MCF 10A (cell line): Measurements from ENCODE around the gene FBXL5. TPM values are rescaled to one million over a fixed set of nuclear protein-coding genes. Genes with fewer than 3 reads are reported as not detected.

ENCODE experiments used
- BruUV-seq: library from RNA; stranded (reverse); fragments of 400-500 nt; replicated peaks from 2 replicates; lab custom pipeline; 2021; lab: Mats Ljungman, UMichigan
- CTCF ChIA-PET: fragments of 300-600 bp; sonication (Branson Sonifier 250); formaldehyde crosslinking; extraction: SDS; loops from one replicate; lab custom pipeline; 2021; ENCODE audit warnings: antibody characterized with exemption, inconsistent platforms; lab: Yijun Ruan, JAX
- POLR2A ChIA-PET: fragments of 300-600, 350-650 bp; sonication (Branson Sonifier 250); formaldehyde crosslinking; extraction: SDS; loops from one replicate; lab custom pipeline; 2020; ENCODE audit warnings: antibody characterized with exemption, inconsistent platforms; lab: Yijun Ruan, JAX
- DNase-seq: peaks from one replicate; pipeline ENCODE4 v3.0.0-alpha.2; 2018; ENCODE audit not compliant: unreplicated experiment
- H3K27ac Mint-ChIP-seq: one replicate; pipeline ENCODE4 v1.8.0; 2022; ENCODE audit warnings: mild to moderate bottlenecking, low read depth, mixed read lengths; ENCODE audit not compliant: unreplicated experiment
- H3K27me3 Mint-ChIP-seq: one replicate; pipeline ENCODE4 v1.8.0; 2022; ENCODE audit warnings: mixed read lengths; ENCODE audit not compliant: insufficient read depth, unreplicated experiment
- H3K36me3 Mint-ChIP-seq: one replicate; pipeline ENCODE4 v1.8.0; 2022; ENCODE audit warnings: mild to moderate bottlenecking, moderate library complexity, mixed read lengths; ENCODE audit not compliant: insufficient read depth, unreplicated experiment
- H3K4me1 Mint-ChIP-seq: one replicate; pipeline ENCODE4 v1.8.0; 2022; ENCODE audit warnings: mixed read lengths; ENCODE audit not compliant: insufficient read depth, unreplicated experiment
- H3K4me3 Mint-ChIP-seq: one replicate; pipeline ENCODE4 v1.8.0; 2022; ENCODE audit warnings: mild to moderate bottlenecking, moderate library complexity, mixed read lengths; ENCODE audit not compliant: unreplicated experiment
- H3K9me3 Mint-ChIP-seq: one replicate; pipeline ENCODE4 v1.8.0; 2022; ENCODE audit warnings: mixed read lengths; ENCODE audit not compliant: unreplicated experiment
- CTCF ChIP-seq: fragments of 200-600 bp; IDR thresholded peaks from one replicate; pipeline ENCODE4 v1.8.0; 2022; ENCODE audit warnings: antibody characterized with exemption, mild to moderate bottlenecking; ENCODE audit not compliant: unreplicated experiment
- intact Hi-C: fragments of 100-400 bp; cut with micrococcal nuclease; formaldehyde crosslinking; loops from 2 replicates; pipeline ENCODE4 v1.14.1; 2022
- total RNA-seq: library from RNA; stranded (reverse); gene quantifications from 2 replicates; pipeline ENCODE4 v1.2.3, GENCODE V29; 2022

The FBXL5 gene
- total RNA-seq, 1 experiment from 2014 or later, result 96.8 TPM

GRCh38 chr4:15676899-15677298, 21.7 kb upstream of the FBXL5 start:
- ChIA-PET CTCF (interaction anchor here (0.7 to 1.5 kb wide), 3 partner anchors 10 to 39 kb away, joined by 3 to 5 read pairs (median 4); no protein-coding TSS in a partner anchor), POLR2A (interaction anchor here (0.6 to 11.9 kb wide), 5 partner anchors 14 to 229 kb away, joined by 3 to 410 read pairs (median 7); partner anchors contain the start of gene FBXL5)
- no peak for DNase-seq
- peak overlapping the region; percentile 91 for H3K27ac Mint-ChIP-seq
- H3K4me3 Mint-ChIP-seq, result no peak overlapping the region
- intact Hi-C loops, result no loop called here
- no peaks in the 10 kb centered on the region for H3K9me3 Mint-ChIP-seq
- no TSS peak for BruUV-seq
- peaks cover 31% of the 10 kb centered on the region for H3K4me1 Mint-ChIP-seq
- TF ChIP-seq CTCF, result no peak
- peaks cover 13% of the 10 kb centered on the region for H3K36me3 Mint-ChIP-seq
- H3K27me3 Mint-ChIP-seq, result no peaks in the 10 kb centered on the region

- BruUV-seq, result no TSS peak
- H3K9me3 Mint-ChIP-seq, result no peaks in the 10 kb centered on the region
- no peaks in the 10 kb centered on the region for H3K27me3 Mint-ChIP-seq
- TF ChIP-seq CTCF, result no peak
- CTCF ChIA-PET, result interaction anchor here (1.2 to 1.5 kb wide), 2 partner anchors 9 to 26 kb away, joined by 3 to 5 read pairs; no protein-coding TSS in a partner anchor
- intact Hi-C loops, result no loop called here
- H3K27ac Mint-ChIP-seq, result peak overlapping the region; percentile 71
- H3K4me3 Mint-ChIP-seq, result no peak overlapping the region
- DNase-seq, result no peak
- peaks cover 37% of the 10 kb centered on the region for H3K4me1 Mint-ChIP-seq
- peaks cover 6% of the 10 kb centered on the region for H3K36me3 Mint-ChIP-seq
- POLR2A ChIA-PET, result interaction anchor here (0.6 to 11.9 kb wide), 5 partner anchors 8 to 196 kb away, joined by 5 to 410 read pairs (median 5); partner anchors contain the start of gene FBXL5
These were observed 20.9 kb upstream of the FBXL5 start for GRCh38 chr4:15676039-15676438.

DNA sequence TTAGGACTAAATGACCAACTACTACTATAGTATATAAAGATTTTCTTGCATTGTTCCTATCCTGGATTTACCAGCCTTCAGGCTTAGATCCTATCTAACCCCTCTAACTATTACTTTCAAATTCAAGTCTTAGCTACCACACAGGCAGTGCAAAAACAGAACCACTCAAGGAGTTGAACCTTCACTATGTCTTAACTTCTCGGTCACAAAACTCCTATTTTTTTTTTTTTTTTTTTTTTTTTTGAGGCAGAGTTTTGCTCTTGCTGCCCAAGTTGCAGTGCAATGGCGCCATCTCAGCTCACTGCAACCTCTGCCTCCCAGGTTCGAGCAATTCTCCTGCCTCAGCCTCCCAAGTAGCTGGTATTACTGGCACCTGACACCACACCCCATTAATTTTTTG, 20.2 kb upstream of the FBXL5 start:
- CTCF ChIA-PET, result interaction anchor here (0.6 to 1.5 kb wide), 4 partner anchors 12 to 341 kb away, joined by 3 read pairs; no protein-coding TSS in a partner anchor
- H3K4me3 Mint-ChIP-seq, result no peak overlapping the region
- intact Hi-C loops, result no loop called here
- DNase-seq, result no peak
- no TSS peak for BruUV-seq
- H3K36me3 Mint-ChIP-seq, result peaks cover 6% of the 10 kb centered on the region
- H3K4me1 Mint-ChIP-seq, result peaks cover 37% of the 10 kb centered on the region
- no peaks in the 10 kb centered on the region for H3K27me3 Mint-ChIP-seq
- POLR2A ChIA-PET, result interaction anchor here (1.5 to 11.9 kb wide), 4 partner anchors 9 to 196 kb away, joined by 5 to 410 read pairs (median 94); partner anchors contain the start of gene FBXL5
- H3K27ac Mint-ChIP-seq, result no peak overlapping the region
- no peaks in the 10 kb centered on the region for H3K9me3 Mint-ChIP-seq
- no peak for TF ChIP-seq CTCF

DNA sequence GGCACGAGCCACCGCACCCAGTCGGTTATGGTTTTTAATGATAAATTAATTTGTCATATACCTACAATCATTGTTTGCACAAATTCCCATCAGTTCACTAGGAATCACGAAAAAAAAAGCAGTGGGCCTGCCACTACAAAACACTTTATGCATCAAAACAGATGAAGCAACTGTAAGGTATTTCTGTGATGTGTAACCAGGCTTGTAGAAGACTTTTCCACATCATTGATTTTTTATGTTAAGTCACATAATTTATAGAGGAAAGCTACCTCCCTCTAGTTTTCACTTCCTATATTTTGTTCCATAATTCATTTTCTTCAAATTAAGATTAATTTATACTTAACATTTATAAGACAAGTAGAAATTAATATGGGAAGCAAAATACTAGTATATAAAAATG, 19.8 kb upstream of the FBXL5 start:
- no peak overlapping the region for H3K27ac Mint-ChIP-seq
- no peak for TF ChIP-seq CTCF
- no TSS peak for BruUV-seq
- peaks cover 6% of the 10 kb centered on the region for H3K36me3 Mint-ChIP-seq
- ChIA-PET POLR2A (interaction anchor here (1.5 to 11.9 kb wide), 4 partner anchors 9 to 195 kb away, joined by 5 to 410 read pairs (median 94); partner anchors contain the start of gene FBXL5), CTCF (interaction anchor here (0.6 to 0.7 kb wide), 3 partner anchors 11 to 341 kb away, joined by 3 read pairs; no protein-coding TSS in a partner anchor)
- H3K4me1 Mint-ChIP-seq, result peaks cover 34% of the 10 kb centered on the region
- H3K4me3 Mint-ChIP-seq, result no peak overlapping the region
- H3K9me3 Mint-ChIP-seq, result no peaks in the 10 kb centered on the region
- H3K27me3 Mint-ChIP-seq, result no peaks in the 10 kb centered on the region
- no peak for DNase-seq
- intact Hi-C loops, result no loop called here
